PC-9 (cell line): ENCODE results near the gene SPEG. TPM values are rescaled to one million over a fixed set of nuclear protein-coding genes. Genes with fewer than 3 reads are reported as not detected.

Source experiments
- BruUV-seq: library from RNA; stranded (reverse); fragments of 400-500 nt; replicated peaks from 2 replicates; lab custom pipeline; 2021; lab: Mats Ljungman, UMichigan
- CTCF ChIA-PET: fragments of 300-600 bp; sonication (Branson Sonifier 250); formaldehyde crosslinking; loops from one replicate; lab custom pipeline; 2022; ENCODE audit warnings: antibody characterized with exemption; lab: Charles Lee
- POLR2A ChIA-PET: fragments of 300-600 bp; sonication (Branson Sonifier 250); formaldehyde crosslinking; loops from one replicate; lab custom pipeline; 2022; ENCODE audit warnings: antibody characterized with exemption; ENCODE audit not compliant: unreplicated experiment; lab: Charles Lee
- DNase-seq, 2 experiments: peaks; one replicate each; pipeline versions ENCODE4 v3.0.0 to v3.0.0-alpha.2; 2015 to 2022; ENCODE audit warnings: mixed read lengths in 1 of 2
- H2AFZ ChIP-seq: fragments of 200-600 bp; sonication (generic); 2 replicates; pipeline ENCODE4 v1.8.1; 2017; ENCODE audit warnings: antibody characterized with exemption
- H3F3A ChIP-seq: fragments of 200-600 bp; sonication (generic); 2 replicates; pipeline ENCODE4 v1.8.1; 2017; ENCODE audit warnings: antibody characterized with exemption, mild to moderate bottlenecking, low read depth; ENCODE audit not compliant: insufficient read depth
- H3K27ac ChIP-seq: fragments of 200-600 bp; sonication (generic); 2 replicates; pipeline ENCODE4 v1.6.1; 2016; ENCODE audit warnings: mixed run types
- H3K27me3 ChIP-seq: fragments of 200-600 bp; sonication (generic); 2 replicates; pipeline ENCODE4 v1.6.1; 2016; ENCODE audit warnings: low read depth, mixed run types; ENCODE audit not compliant: insufficient read depth
- H3K36me3 ChIP-seq: fragments of 200-600 bp; sonication (generic); 2 replicates; pipeline ENCODE4 v1.6.1; 2016; ENCODE audit warnings: low read depth, mixed run types
- H3K4me1 ChIP-seq: fragments of 200-600 bp; sonication (generic); replicated peaks from 2 replicates; pipeline ENCODE4 v1.6.1; 2016; ENCODE audit warnings: mixed run types; ENCODE audit not compliant: insufficient read depth
- H3K4me2 ChIP-seq: fragments of 200-600 bp; sonication (generic); 2 replicates; pipeline ENCODE4 v1.6.1; 2017; ENCODE audit warnings: mixed run types
- H3K4me3 ChIP-seq: fragments of 200-600 bp; sonication (generic); 2 replicates; pipeline ENCODE4 v1.6.1; 2016; ENCODE audit warnings: mixed run types
- H3K79me2 ChIP-seq: fragments of 200-600 bp; sonication (generic); 2 replicates; pipeline ENCODE4 v1.6.1; 2017; ENCODE audit warnings: low read depth, mixed run types
- H3K9me2 ChIP-seq: fragments of 200-600 bp; sonication (generic); 2 replicates; pipeline ENCODE4 v1.8.1; 2017; ENCODE audit warnings: mild to moderate bottlenecking; ENCODE audit not compliant: insufficient read depth
- H3K9me3 ChIP-seq: fragments of 200-600 bp; sonication (generic); 2 replicates; pipeline ENCODE4 v1.8.1; 2016; ENCODE audit warnings: low read depth; ENCODE audit not compliant: insufficient read depth
- H4K20me1 ChIP-seq: fragments of 200-600 bp; sonication (generic); 2 replicates; pipeline ENCODE4 v1.8.1; 2017; ENCODE audit not compliant: insufficient read depth
- CTCF ChIP-seq: fragments of 200-600 bp; sonication (generic); conservative IDR thresholded peaks from 2 replicates; pipeline ENCODE4 v1.6.1; 2017; ENCODE audit warnings: mixed run types, antibody characterized with exemption, mild to moderate bottlenecking, moderate library complexity
- EZH2 ChIP-seq: fragments of 200-600 bp; sonication (generic); IDR thresholded peaks from 2 replicates; pipeline ENCODE4 v1.8.0; 2017; ENCODE audit warnings: antibody characterized with exemption, low read depth
- intact Hi-C: fragments of 100-400 bp; cut with micrococcal nuclease; formaldehyde crosslinking; loops from one replicate; pipeline ENCODE4 v1.10.0; 2022; ENCODE audit not compliant: unreplicated experiment
- total RNA-seq: library from RNA; stranded (reverse); gene quantifications from 2 replicates; pipeline ENCODE4 v1.2.3, GENCODE V29; 2021

Gene SPEG
- total RNA-seq, 1 experiment from 2014 or later: 46.8 TPM

DNA sequence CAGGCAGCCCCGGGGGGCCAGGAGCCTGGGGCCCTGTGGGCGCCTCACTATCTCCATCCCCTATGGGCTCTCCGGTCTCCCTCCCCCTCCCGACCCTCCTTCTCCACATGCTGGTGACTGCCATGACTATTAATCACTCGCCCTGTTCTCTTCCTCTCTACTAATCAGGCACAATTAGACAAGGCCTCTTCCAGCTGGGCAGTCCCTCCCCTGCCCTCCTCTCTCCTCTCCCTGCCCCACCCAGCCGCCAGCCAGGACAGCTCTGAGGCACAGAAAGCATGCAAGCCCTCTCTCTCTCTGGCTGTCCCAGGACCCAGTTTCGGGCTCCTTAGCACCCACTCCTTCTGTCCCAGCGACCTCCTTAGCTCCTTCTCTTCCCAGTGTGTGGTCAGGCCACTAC, 85.4 kb downstream of the SPEG start:
- intact Hi-C loops: loop anchor here (5.0 kb wide), 1 partner anchor 63 kb away; no protein-coding TSS in a partner anchor
- peaks cover 36% of the 10 kb centered on the region for H3K27me3 ChIP-seq
- H3K4me1 ChIP-seq: peaks cover 15% of the 10 kb centered on the region
- no TSS peak for BruUV-seq
- no peaks in the 10 kb centered on the region for H3K36me3 ChIP-seq
- TF ChIP-seq CTCF (no peak), EZH2 (no peak)
- H3K27ac ChIP-seq: no peak overlapping the region
- no peaks in the 10 kb centered on the region for H3K9me2 ChIP-seq
- H3F3A ChIP-seq: peaks cover 6% of the 10 kb centered on the region; the same call in 1 of the 2 replicates
- H3K4me3 ChIP-seq: no peak overlapping the region
- no peak overlapping the region for H3K4me2 ChIP-seq
- no peaks in the 10 kb centered on the region for H4K20me1 ChIP-seq
- ChIA-PET POLR2A (interaction anchor here (0.6 to 0.7 kb wide), 3 partner anchors 23 to 77 kb away, joined by 3 to 6 read pairs (median 4); no protein-coding TSS in a partner anchor), CTCF (interaction anchor here (0.6 to 1.5 kb wide), 7 partner anchors 10 to 579 kb away, joined by 3 to 6 read pairs (median 4); partner anchors contain the start of gene GMPPA)
- DNase-seq: no peak
- H3K9me3 ChIP-seq: no peaks in the 10 kb centered on the region
- no peaks in the 10 kb centered on the region for H3K79me2 ChIP-seq
- H2AFZ ChIP-seq: no peak overlapping the region

DNA sequence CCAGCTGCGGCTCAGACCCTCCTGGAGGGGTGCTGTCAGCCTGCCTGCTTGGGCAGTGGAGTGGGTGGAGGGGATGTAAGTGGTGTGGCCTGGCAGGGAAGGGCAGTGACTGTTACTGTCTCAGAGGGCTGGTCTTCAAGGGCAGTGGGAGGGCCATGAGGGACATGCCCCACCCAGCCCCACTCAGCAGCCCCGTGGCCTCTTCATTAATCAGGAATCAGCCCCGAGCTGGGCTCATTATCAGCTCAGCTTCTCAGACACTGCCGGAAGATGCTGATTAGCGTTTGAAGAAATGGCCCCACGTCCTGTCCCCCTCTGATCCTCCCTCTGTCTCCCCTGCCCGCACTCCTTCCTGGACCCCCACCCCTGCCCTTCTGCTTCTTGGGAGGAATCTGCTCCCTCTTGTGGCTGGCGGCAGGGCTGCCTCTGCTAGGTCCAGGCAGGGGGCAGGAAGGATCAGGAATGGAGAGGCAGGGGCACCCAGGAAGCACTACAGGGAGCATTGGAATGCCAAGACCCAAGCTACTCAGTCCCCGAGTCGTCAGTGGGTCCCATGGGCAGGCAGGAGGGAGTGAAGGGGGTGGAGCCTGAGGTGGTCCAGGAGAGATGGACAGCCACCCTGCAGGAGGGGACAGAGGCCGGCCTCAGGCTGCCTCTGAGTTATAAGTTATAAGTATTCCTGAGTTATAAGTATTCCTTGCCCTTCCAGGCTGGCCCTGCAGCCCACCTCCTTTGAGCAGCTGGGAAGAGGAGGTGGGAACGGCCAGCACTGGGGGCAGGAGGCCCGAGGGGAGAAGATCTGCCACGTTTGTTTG, 86.6 kb downstream of the SPEG start:
- Histone ChIP-seq H4K20me1 (no peaks in the 10 kb centered on the region), H3K9me2 (no peaks in the 10 kb centered on the region), H3K4me1 (peaks cover 15% of the 10 kb centered on the region), H3K9me3 (no peaks in the 10 kb centered on the region), H3K79me2 (no peaks in the 10 kb centered on the region), H2AFZ (no peak overlapping the region), H3K27me3 (peaks cover 24% of the 10 kb centered on the region), H3K4me2 (peak overlapping the region; percentile 60), H3K4me3 (peak overlapping the region; percentile 11; the same call in 1 of the 2 replicates), H3K36me3 (no peaks in the 10 kb centered on the region), H3F3A (peaks cover 6% of the 10 kb centered on the region; the same call in 1 of the 2 replicates), H3K27ac (no peak overlapping the region)
- intact Hi-C loops: loop anchor here (1.0 to 5.0 kb wide), 2 partner anchors 23 to 64 kb away; partner anchors contain the start of gene GMPPA
- peak in 1 of 2 experiments; percentile 64 for DNase-seq
- CTCF ChIA-PET: interaction anchor here (0.5 to 1.5 kb wide), 11 partner anchors 11 to 119 kb away, joined by 3 to 9 read pairs (median 3); no protein-coding TSS in a partner anchor
- no TSS peak for BruUV-seq
- POLR2A ChIA-PET: interaction anchor here (0.6 to 1.2 kb wide), 4 partner anchors 10 to 133 kb away, joined by 3 to 6 read pairs (median 4); no protein-coding TSS in a partner anchor
- TF ChIP-seq EZH2 (no peak), CTCF (peak; percentile 81)
